GM23248 (cell line): ENCODE measurements around the gene RERE.

Experiments
- EZH2 ChIP-seq: fragments of 200-600 bp; sonication (generic); IDR thresholded peaks from 2 replicates; pipeline ENCODE4 v1.6.1; 2018; ENCODE audit warnings: antibody characterized with exemption, mild to moderate bottlenecking; ENCODE audit not compliant: insufficient read depth, poor library complexity, severe bottlenecking
- EZH2phosphoT487 ChIP-seq: fragments of 200-600 bp; sonication (generic); IDR thresholded peaks from 2 replicates; pipeline ENCODE4 v1.6.1; 2018; ENCODE audit warnings: antibody characterized with exemption, moderate library complexity, mild to moderate bottlenecking, low read depth; ENCODE audit not compliant: insufficient read depth

DNA sequence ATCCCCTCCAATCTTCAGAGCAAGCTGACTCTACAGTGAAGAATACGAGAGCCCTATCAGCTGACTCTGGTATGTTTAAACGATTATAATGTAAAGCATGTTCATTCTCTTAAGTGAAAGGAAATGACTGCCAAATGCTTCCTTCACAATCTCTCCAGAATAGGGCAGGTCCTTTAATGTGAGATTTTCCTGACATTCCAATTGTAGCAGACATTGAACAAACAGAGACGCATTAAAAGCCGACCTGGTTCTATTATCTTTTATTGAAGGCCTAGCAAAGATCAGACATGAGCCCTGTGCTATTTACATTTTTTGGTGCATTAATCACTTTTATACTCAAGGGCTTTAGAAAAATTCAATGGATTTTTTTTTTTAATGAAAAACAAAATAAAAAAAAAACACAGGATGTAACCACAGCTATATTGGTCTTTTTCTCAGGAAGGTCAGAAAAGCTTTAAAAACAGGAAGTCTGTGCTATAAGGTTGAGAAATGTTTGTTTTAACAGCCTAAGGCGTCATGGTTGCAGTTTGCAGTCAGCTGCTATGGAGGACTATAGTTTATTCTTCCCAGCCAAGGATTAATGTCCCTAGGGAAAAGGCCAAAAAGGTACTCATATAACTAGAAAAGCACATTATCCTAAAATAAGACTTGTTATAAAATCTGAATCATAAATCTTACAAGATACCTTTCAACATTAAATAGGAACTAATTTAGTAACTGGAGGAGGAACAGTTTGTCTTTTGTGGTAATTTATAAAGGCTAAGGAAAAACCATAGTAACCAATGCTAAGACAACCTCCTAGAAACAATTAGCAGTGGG lies 104.8 kb downstream of the RERE start:
- TF ChIP-seq EZH2phosphoT487 (no peak), EZH2 (no peak)
